Karpas-422 (cell line): ENCODE measurements around the gene ZNF496. TPM values are rescaled to one million over a fixed set of nuclear protein-coding genes. Genes with fewer than 3 reads are reported as not detected.
"Not testable (repeated sequence)": the region's sequence is repeated elsewhere in the genome, so short reads cannot be mapped to it uniquely, and the experiment has no call there.

Experiments
- DNase-seq: peaks from one replicate; pipeline ENCODE4 v3.0.0-alpha.2; 2015
- H2AFZ ChIP-seq: fragments of 200-600 bp; sonication (generic); 2 replicates; pipeline ENCODE4 v1.6.1; 2014; ENCODE audit warnings: antibody characterized with exemption, low read length, mixed read lengths
- H3K27ac ChIP-seq: fragments of 200-600 bp; sonication (generic); 2 replicates; pipeline ENCODE4 v1.5.1; 2014; ENCODE audit warnings: mild to moderate bottlenecking, low read length, moderate library complexity
- H3K27me3 ChIP-seq: fragments of 200-600 bp; sonication (generic); 2 replicates; pipeline ENCODE4 v1.6.1; 2014; ENCODE audit warnings: low read length, mixed read lengths
- H3K36me3 ChIP-seq: fragments of 200-600 bp; sonication (generic); 2 replicates; pipeline ENCODE4 v1.6.1; 2014; ENCODE audit warnings: low read length, mixed read lengths; ENCODE audit not compliant: insufficient read depth
- H3K4me1 ChIP-seq: fragments of 200-600 bp; sonication (generic); 2 replicates; pipeline ENCODE4 v1.6.1; 2014; ENCODE audit warnings: mild to moderate bottlenecking, low read length, mixed read lengths
- H3K4me2 ChIP-seq: fragments of 200-600 bp; sonication (generic); 2 replicates; pipeline ENCODE4 v1.6.1; 2014; ENCODE audit warnings: low read length, low read depth, mild to moderate bottlenecking; ENCODE audit not compliant: poor library complexity, severe bottlenecking
- H3K4me3 ChIP-seq: fragments of 200-600 bp; sonication (generic); 2 replicates; pipeline ENCODE4 v1.5.1; 2014; ENCODE audit warnings: mild to moderate bottlenecking, antibody characterized with exemption, low read length, mixed read lengths
- H3K79me2 ChIP-seq: fragments of 200-600 bp; sonication (generic); 2 replicates; pipeline ENCODE4 v1.6.1; 2014; ENCODE audit warnings: mild to moderate bottlenecking, low read length, mixed read lengths
- H3K9ac ChIP-seq: fragments of 200-600 bp; sonication (generic); 2 replicates; pipeline ENCODE4 v1.6.0; 2014; ENCODE audit warnings: low read length
- H3K9me2 ChIP-seq: fragments of 200-600 bp; sonication (generic), shearing (Covaris generic); replicated peaks from 2 replicates; pipeline ENCODE4 v1.6.0; 2014; ENCODE audit warnings: mild to moderate bottlenecking, low read length, moderate library complexity; ENCODE audit not compliant: insufficient read depth
- H3K9me3 ChIP-seq: fragments of 300-700, 200-600 bp; sonication (generic); 2 replicates; pipeline ENCODE4 v1.6.1; 2014; ENCODE audit warnings: low read length, mixed read lengths
- H4K20me1 ChIP-seq: fragments of 200-600 bp; sonication (generic); 2 replicates; pipeline ENCODE4 v1.6.1; 2014; ENCODE audit warnings: mild to moderate bottlenecking, antibody characterized with exemption, low read length, low read depth; ENCODE audit not compliant: insufficient read depth
- total RNA-seq: library from RNA; depleted of rRNA; stranded (reverse); fragments of >200 nt; shearing (Covaris generic); gene quantifications from 2 replicates; pipeline ENCODE4 v1.2.3, GENCODE V29; 2014; ENCODE audit warnings: low replicate concordance; rRNA removed

The ZNF496 gene
- 28.6 and 75.1 TPM in 2 replicates for total RNA-seq

DNA sequence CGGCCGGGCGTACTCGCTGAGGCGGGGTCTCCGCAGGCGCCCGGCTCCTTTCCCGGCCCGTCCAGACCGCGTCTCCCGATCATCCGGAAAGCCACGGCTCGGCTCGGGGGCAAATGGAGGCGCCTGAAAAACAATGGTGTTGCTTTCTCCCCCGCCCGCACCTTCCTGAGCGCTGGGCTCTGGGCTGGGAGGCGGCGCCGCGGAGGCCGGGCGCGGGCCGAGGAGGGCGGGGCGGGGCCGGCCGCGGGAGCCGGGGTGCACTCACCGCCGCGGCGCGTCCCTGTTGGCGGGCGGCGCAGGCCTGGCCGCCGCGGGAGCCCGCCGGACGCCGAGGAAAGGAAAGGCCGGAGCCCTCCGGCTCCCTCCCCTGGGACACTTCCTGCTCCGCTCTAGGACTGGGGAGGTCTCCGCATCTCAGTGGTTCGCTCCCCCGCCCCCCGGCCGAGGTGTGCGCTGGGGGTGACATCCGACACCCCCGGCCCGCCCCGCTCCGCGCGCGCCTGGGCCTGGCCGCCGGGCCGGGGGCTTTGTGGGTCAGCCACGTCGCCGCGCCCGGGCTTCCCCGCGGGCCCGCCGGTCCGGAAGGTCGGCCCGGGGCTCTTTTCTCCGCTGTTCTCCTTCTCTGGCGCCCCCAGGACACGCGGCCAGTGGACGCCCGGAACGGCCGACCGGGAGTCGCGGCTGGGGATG, at the start of gene ZNF496:
ZNF496 (minus strand) TSS at position 343 of the 690 bp plus-strand sequence. CDS start 2,289 bp downstream, outside the sequence.
- Histone ChIP-seq H3K9me3 (no peaks in the 10 kb centered on the region), H3K4me2 (peak within 1 kb of the TSS; percentile 86), H2AFZ (peak within 1 kb of the TSS; percentile 59; the same call in 1 of the 2 replicates), H3K4me1 (peaks cover 30% of the 10 kb centered on the region), H3K36me3 (peaks cover 29% of the 10 kb centered on the region), H3K79me2 (peaks cover 86% of the 10 kb centered on the region), H3K4me3 (peak within 1 kb of the TSS; percentile 96), H3K9me2 (no peaks in the 10 kb centered on the region), H3K9ac (peak within 1 kb of the TSS; percentile 98), H3K27me3 (no peaks in the 10 kb centered on the region), H4K20me1 (peaks cover 31% of the 10 kb centered on the region), H3K27ac (peak within 1 kb of the TSS; percentile 61)
- peak; percentile 96 for DNase-seq

GRCh38 chr1:247378334-247379073, 46.8 kb upstream of the ZNF496 start:
- Histone ChIP-seq H3K4me3 (no peak overlapping the region), H3K4me1 (no peaks in the 10 kb centered on the region), H3K36me3 (no peaks in the 10 kb centered on the region), H3K27ac (no peak overlapping the region), H3K79me2 (no peaks in the 10 kb centered on the region), H3K4me2 (no peak overlapping the region), H3K27me3 (no peaks in the 10 kb centered on the region), H4K20me1 (no peaks in the 10 kb centered on the region), H2AFZ (no peak overlapping the region), H3K9me2 (no peaks in the 10 kb centered on the region), H3K9me3 (no peaks in the 10 kb centered on the region), H3K9ac (no peak overlapping the region)
- no peak for DNase-seq

DNA sequence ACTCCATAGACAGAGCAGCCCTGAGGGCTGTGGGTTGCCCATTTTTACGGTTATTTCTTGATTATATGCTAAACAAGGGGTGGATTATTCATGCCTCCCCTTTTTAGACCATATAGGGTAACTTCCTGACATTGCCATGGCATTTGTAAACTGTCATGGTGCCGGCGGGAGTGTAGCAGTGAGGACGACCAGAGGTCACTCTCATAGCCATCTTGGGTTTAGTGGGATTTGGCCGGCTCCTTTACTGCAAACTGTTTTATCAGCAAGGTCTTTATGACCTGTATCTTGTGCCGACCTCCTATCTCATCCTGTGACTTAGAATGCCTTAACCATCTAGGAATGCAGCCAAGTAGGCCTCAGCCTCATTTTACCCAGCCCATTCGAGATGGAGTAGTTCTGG, 46.0 kb upstream of the ZNF496 start:
- not testable (repeated sequence) for DNase-seq, H4K20me1 ChIP-seq, H3K9me2 ChIP-seq, H3K36me3 ChIP-seq, H3K27ac ChIP-seq, H3K9ac ChIP-seq, H3K9me3 ChIP-seq, H3K4me3 ChIP-seq, H3K4me1 ChIP-seq, H3K79me2 ChIP-seq, H2AFZ ChIP-seq, H3K4me2 ChIP-seq, H3K27me3 ChIP-seq

DNA sequence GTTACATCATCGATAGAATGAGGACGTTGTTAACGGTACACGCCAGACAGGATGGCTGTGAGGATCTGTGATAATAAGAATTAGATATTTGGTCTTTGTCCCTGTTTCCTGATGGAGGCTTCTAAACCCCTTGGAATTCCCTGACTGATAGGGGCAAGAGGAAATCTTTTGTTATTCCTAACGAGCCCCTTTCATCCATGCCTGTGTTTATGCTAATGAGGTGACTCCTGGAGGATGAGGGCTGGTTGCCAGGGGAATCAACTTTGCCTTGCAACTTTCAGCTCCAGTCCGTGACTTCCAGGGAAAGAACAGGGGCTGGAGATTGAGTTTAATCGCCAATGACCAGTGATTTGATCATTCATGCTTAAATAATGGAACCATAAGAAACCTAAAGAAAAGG, 45.0 kb upstream of the ZNF496 start:
- no peaks in the 10 kb centered on the region for H3K79me2 ChIP-seq

DNA sequence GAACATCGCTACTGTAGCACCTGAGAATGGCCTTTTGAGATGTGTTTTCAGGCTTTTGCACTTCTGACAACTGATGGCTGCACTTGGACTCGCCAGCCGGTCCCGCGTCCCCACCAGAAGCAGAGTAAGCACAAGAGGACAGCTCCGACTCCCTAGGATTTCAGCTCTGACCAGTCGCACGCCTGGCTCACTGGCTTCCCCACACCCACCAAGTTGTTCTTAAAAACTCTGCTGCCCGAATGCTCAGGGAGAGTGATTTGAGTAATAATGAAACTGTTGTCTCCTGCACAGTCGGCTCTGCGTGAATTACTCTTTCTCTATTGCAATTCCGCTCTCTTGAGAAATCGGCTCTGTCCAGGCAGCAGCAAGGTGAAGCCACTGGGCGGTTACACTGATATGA, 44.1 kb upstream of the ZNF496 start:
- no peak overlapping the region for H3K4me3 ChIP-seq
- no peaks in the 10 kb centered on the region for H4K20me1 ChIP-seq
- no peak for DNase-seq
- H3K36me3 ChIP-seq: no peaks in the 10 kb centered on the region
- H2AFZ ChIP-seq: no peak overlapping the region
- H3K9me3 ChIP-seq: no peaks in the 10 kb centered on the region
- no peaks in the 10 kb centered on the region for H3K79me2 ChIP-seq
- no peak overlapping the region for H3K9ac ChIP-seq
- no peaks in the 10 kb centered on the region for H3K27me3 ChIP-seq
- H3K9me2 ChIP-seq: no peaks in the 10 kb centered on the region
- no peak overlapping the region for H3K27ac ChIP-seq
- H3K4me2 ChIP-seq: no peak overlapping the region
- H3K4me1 ChIP-seq: no peaks in the 10 kb centered on the region

More for the DNA sequence above, 45.0 kb upstream of the ZNF496 start:
- Histone ChIP-seq H2AFZ (no peak overlapping the region), H3K36me3 (no peaks in the 10 kb centered on the region), H4K20me1 (no peaks in the 10 kb centered on the region), H3K27ac (no peak overlapping the region), H3K4me1 (no peaks in the 10 kb centered on the region), H3K4me2 (no peak overlapping the region), H3K9me2 (no peaks in the 10 kb centered on the region), H3K4me3 (no peak overlapping the region), H3K9me3 (no peaks in the 10 kb centered on the region), H3K27me3 (no peaks in the 10 kb centered on the region), H3K9ac (no peak overlapping the region)
- DNase-seq: no peak

GRCh38 chr1:247374651-247375334, 43.1 kb upstream of the ZNF496 start:
- H3K27ac ChIP-seq, H3K79me2 ChIP-seq, H3K9ac ChIP-seq, H3K4me1 ChIP-seq, H4K20me1 ChIP-seq, H3K9me3 ChIP-seq, H3K36me3 ChIP-seq, H3K4me2 ChIP-seq, H3K9me2 ChIP-seq, H3K4me3 ChIP-seq, H3K27me3 ChIP-seq, DNase-seq, H2AFZ ChIP-seq: not testable (repeated sequence)

- H2AFZ ChIP-seq: no peak overlapping the region
- no peak overlapping the region for H3K4me2 ChIP-seq
- H3K4me3 ChIP-seq: no peak overlapping the region
Observed at GRCh38 chr1:247373721-247374141, 42.1 kb upstream of the ZNF496 start.

GRCh38 chr1:247371801-247372259, 40.2 kb upstream of the ZNF496 start:
- Histone ChIP-seq H3K27ac (no peak overlapping the region), H3K9ac (no peak overlapping the region), H3K79me2 (no peaks in the 10 kb centered on the region), H3K9me3 (no peaks in the 10 kb centered on the region), H3K4me3 (no peak overlapping the region), H3K27me3 (no peaks in the 10 kb centered on the region), H3K4me1 (no peaks in the 10 kb centered on the region), H3K9me2 (no peaks in the 10 kb centered on the region), H3K36me3 (no peaks in the 10 kb centered on the region), H3K4me2 (no peak overlapping the region), H2AFZ (no peak overlapping the region), H4K20me1 (no peaks in the 10 kb centered on the region)
- DNase-seq: no peak

More at GRCh38 chr1:247373721-247374141, 42.1 kb upstream of the ZNF496 start:
- no peaks in the 10 kb centered on the region for H3K9me3 ChIP-seq
- no peaks in the 10 kb centered on the region for H3K27me3 ChIP-seq
- peak; percentile 53 for DNase-seq
- no peaks in the 10 kb centered on the region for H3K36me3 ChIP-seq
- H4K20me1 ChIP-seq: no peaks in the 10 kb centered on the region
- no peak overlapping the region for H3K27ac ChIP-seq
- no peaks in the 10 kb centered on the region for H3K79me2 ChIP-seq
- H3K9ac ChIP-seq: no peak overlapping the region
- no peaks in the 10 kb centered on the region for H3K4me1 ChIP-seq
- H3K9me2 ChIP-seq: no peaks in the 10 kb centered on the region
